Stimulated activated CD4-positive, alpha-beta T cell treated with anti-CD3 and anti-CD28 coated beads, Interleukin-15, amount 100 ng/mL, for 1 hour (primary cell): ENCODE measurements around the gene LAG3.

ENCODE experiments used
- DNase-seq, 2 donors: peaks; one replicate each; pipeline ENCODE4 v3.0.0-alpha.2; 2020; ENCODE audit warnings: low read depth in 1 of 2, low spot score in 1 of 2

LAG3 gene

DNA sequence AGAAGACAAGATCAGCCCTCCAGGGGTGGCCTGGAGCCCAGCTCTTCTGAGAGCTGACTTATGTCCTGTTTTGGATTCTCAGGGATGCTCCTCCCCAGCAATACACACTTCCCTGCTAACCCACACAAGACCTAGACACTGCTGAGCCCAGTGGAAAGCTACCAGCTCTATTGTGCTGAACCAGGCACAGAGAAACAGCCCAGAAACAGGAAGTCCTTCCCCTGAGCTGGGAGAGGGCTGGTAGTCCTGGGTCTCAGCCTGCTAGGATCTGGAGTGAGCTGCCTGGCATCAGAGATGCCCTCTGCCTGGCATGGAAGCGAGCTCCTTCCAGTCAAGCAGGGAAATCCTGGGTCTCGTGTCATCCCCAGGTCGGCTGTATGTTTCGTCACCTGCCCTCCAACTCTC, 1.2 kb upstream of the LAG3 start:
- DNase-seq: no peak

DNA sequence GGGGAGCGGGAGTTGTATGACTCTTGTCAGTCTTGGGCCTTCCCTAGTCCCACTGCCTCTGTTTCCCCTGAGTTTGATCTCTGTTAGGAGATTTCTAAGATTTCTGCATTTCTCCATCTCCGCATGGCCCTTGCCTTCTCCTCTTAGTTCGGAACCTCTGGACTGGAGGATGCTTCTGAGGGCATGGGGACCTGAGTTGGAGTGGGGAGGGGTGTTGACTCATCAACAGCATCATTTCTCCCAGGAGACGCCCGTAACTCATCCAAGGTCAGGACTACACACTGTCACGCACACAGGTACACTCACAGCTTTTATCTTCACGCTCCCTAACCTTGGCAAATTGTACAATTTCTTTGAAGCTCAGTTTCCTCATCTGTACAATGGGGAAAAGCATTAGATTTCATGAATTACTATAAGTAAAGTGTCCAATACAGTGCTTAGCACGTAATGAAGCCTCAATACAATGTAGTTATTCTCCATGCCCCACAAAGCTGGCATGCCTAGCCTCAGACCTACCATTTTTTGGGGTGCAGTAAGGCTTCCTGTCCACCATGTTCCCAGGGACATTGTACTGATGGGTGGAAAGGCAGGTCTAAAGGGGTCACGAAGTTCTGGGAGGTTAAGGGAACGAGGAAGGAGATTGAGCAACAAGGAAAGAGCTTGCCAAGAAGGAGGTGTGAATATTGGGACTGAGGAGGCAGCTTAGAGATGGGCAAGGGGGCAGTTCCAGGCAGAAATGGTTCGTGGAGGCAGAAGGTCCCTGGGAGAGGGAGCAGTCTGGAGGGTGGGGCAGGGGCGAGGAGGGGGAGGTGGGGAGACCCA, 600 bp upstream of the LAG3 start:
- DNase-seq: no peak

DNA sequence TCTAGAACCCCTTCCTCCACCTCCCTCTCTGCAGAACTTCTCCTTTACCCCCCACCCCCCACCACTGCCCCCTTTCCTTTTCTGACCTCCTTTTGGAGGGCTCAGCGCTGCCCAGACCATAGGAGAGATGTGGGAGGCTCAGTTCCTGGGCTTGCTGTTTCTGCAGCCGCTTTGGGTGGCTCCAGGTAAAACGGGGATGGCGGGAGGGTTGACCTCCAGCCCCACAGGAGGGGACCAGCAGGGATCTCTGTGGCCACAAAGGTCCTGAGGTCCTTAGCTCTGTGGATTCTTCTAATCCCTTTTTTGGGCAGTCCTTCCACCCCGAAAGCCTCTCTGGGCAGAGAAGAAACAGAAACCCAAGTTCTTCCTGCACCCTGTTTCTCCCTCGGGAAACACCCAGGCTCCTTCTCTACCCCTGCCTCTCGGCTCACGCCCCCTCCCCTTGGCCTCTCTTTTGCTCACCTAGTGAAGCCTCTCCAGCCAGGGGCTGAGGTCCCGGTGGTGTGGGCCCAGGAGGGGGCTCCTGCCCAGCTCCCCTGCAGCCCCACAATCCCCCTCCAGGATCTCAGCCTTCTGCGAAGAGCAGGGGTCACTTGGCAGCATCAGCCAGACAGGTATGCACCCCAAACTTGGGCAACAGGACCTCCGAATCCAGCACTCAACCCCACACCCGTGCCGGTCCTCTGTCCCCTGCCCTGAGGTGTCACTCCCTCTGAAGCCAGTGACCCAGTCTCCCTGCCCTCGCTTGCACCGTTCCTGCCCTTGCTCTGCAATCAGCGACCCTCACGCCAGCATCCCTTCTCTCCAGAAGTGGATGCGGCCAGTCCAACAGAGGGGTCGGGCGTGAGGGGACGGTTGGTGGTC, 638 bp downstream of the LAG3 start:
- no peak for DNase-seq

DNA sequence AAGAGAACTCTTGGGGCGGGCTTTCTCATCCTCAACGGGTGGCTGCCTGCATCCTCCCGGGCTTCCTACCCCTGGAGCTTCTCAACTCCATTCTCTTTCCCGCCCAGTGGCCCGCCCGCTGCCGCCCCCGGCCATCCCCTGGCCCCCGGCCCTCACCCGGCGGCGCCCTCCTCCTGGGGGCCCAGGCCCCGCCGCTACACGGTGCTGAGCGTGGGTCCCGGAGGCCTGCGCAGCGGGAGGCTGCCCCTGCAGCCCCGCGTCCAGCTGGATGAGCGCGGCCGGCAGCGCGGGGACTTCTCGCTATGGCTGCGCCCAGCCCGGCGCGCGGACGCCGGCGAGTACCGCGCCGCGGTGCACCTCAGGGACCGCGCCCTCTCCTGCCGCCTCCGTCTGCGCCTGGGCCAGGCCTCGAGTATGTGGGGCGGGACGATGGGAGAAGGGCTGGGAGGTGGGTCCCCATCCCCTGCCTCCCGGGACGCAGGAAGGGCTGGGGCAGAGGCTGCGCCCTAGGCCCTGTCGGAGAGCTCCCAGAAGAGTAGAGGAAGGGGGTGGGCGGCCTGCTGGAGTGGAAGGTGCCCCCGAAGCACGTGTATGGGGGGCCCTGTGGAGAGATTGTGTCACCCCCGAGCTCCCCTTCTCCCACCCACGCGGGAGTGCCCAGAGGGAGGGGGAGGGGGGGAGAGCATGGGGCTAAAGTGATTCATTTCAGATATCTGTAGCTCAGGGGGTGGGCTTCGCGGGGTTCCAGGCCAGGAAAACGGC, 1.5 kb downstream of the LAG3 start:
- no peak for DNase-seq

DNA sequence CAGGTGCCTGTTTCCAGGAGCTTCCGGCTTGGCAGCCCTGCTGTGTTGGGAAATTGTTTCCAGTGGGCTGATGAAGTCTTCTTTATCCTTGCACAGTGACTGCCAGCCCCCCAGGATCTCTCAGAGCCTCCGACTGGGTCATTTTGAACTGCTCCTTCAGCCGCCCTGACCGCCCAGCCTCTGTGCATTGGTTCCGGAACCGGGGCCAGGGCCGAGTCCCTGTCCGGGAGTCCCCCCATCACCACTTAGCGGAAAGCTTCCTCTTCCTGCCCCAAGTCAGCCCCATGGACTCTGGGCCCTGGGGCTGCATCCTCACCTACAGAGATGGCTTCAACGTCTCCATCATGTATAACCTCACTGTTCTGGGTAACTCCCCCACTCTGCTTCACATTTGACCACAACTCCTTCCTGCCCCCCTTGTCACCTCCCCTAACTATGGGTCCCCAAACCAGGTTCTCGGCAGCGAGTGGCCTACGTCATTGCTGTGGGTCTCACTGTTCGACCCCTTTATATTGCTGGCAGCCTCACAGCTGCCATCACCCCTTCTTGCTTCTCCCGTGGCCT, 2.3 kb downstream of the LAG3 start:
- no peak for DNase-seq

DNA sequence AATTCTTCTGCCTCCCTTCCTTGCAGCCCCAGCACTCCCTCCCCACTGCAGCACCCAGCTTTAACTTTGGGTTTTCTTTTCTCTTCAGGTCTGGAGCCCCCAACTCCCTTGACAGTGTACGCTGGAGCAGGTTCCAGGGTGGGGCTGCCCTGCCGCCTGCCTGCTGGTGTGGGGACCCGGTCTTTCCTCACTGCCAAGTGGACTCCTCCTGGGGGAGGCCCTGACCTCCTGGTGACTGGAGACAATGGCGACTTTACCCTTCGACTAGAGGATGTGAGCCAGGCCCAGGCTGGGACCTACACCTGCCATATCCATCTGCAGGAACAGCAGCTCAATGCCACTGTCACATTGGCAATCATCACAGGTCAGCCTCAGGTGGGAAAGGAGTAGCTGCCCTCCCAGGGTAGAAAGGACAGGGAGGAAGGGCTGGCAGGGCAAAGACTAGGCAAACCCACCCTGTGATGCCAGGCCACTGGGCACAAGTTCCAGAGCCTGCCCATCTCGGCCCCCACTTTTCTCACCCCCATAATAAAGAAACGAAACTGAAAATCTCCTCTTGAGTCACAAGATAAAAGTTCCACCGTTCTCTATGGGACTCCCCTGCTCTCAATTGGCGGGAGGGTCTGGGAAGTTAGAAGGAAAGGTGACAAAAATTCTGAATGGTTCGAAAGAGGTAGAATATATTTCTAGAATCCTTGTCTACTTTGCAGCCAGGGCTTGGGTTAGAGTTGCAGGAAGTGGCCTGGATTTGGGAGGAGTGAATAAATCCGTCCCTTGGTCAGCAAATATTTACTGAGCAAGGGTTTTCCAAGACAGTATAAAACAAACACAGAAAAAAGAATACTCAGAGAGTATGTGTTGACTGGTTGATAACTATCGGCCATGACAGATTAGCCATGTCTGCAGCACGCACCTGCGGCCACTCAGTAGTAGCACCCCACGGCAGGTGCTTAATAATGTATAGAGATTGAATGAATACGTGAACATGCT, 3.2 kb downstream of the LAG3 start:
- DNase-seq: no peak

DNA sequence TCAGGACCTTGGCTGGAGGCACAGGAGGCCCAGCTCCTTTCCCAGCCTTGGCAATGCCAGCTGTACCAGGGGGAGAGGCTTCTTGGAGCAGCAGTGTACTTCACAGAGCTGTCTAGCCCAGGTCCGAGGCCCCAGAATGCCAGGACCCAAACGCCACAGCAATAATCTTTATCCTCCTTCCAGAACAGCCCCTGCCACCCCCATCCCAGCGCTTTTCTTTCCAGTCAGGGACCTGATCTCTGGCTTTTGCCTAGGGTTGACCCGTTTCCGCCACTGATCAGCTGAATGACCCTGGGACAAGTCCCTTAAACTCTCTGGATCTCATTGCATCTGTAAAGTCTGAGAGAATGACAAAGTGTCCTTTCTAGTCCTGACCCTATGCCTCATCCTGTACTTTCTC, 5.1 kb downstream of the LAG3 start:
- DNase-seq: no peak

DNA sequence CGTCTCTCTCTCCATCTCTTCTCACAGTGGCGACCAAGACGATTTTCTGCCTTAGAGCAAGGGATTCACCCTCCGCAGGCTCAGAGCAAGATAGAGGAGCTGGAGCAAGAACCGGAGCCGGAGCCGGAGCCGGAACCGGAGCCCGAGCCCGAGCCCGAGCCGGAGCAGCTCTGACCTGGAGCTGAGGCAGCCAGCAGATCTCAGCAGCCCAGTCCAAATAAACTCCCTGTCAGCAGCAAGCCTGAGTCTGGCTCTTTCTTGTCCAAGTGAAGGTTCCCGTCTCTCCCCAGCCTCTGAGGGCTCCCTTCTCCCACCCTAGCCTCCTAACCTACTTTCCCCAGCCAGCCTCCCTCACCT, 5.9 kb downstream of the LAG3 start:
- no peak for DNase-seq

DNA sequence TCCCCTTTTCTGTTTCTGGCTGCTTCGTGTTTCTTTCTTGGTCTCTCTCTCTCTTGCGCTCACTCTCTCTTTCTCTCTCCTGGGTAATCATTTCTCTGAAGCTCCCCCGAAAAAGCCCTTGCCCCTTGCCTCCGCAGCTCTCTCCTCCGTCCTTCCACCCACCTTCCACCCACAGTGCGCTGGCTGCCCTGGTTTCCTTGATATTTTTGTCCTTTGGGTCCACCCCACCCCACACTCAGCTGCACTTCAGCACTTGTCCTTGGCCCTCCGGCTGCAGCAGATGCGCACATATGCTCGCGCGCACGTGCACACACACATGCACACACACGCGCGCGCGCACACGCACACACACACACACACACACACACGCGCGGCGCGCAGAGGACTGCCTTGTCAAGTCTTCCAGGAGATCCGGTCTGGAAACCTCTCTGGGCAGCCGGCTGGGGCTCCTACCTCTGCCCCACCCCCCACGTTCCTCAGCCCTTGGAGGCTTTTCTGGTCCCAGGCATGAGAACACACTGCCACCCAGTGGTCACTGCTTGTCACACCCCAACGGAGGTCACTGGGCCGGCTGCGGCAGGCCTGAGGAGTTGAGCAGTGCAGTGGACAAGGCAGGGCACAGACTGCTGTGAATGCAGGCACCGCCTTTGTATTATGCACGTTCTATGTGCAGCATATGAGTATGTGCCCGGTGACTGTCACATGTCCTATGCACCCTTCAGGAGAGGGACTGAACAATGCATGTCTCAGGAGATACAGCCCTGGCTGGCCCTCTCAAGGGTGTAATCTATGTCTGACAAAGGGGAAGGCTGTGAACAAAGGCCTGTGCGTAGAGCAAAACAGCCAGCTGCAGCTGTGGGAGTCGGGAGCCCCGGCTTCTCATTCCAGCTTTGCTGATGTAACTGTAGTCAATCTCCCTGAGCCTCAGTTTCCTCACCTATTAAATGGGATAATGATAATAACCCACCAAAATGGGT, 6.5 kb downstream of the LAG3 start:
- peak; percentile 72 to 73 for DNase-seq

DNA sequence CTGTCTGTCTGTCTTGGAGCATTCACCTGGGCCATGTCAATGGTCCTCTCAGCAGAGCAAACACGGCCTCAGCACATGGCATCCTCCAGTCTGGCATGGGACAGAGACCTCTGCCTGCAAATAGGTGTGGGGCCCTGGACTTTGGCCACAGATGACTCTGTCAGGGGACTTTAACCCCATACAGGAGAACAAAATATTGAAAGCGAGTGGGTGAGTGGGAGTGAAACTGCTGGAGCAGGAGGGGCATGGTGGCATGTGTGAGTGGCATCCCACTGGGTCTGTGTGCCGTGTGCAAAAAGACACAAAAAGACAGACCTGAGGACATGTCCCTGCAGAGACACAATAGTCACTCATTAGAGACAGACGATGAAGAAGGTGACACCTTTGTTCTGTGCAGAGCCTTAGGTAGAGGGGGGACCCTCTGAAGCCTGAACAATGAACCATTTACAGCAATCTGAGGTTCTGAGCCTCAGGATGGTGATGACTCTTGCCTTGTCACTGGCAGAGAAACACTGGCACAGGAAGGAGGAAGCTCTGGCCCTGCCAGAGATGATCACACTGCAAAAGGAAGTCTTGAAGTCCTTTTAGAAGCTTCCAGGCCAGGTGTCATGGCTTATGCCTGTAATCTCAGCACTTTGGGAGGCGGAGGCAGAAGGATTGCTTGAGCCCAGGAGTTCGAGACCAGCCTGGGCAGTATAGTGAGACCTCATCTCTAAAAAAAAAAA, 7.5 kb downstream of the LAG3 start:
- no peak for DNase-seq

DNA sequence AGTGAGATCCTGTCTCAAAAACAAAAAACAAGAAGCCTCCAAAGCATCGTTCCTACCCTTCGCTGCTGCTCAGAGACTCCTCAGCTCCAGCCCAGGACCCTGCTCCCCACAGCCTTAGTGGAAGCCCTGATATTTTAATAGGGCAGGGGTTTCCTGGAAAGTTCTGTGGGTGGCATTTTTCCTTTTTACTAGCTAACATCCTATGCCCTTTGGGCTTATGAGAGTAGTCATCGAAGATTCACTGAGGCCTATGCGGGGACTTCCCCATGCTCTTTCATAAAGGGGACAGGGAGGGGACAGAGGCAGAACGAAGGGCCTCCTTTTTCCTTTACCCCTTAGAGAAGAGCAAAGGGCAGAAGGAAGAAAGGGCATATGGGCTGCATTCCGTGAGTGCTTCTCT, 8.3 kb downstream of the LAG3 start:
- DNase-seq: no peak

DNA sequence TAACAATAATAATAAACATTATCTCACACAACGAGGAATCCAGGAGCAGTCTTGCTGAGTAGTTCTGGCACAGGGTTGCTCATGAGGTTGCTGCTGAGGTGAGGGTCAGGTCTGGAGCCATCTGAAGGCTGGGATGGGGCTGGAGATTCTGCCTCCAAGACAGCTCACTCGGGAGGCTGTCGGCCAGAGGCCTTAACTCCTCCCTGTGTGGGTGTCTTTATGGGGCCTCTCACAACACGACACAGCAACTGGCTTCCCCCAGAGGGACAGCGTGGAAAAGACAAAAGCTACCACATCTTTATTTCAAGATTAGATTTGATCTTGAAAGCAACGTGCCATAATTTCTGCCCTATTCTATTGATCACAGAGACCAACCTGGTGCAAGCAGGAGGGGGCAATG, 9.8 kb downstream of the LAG3 start:
- DNase-seq: no peak

DNA sequence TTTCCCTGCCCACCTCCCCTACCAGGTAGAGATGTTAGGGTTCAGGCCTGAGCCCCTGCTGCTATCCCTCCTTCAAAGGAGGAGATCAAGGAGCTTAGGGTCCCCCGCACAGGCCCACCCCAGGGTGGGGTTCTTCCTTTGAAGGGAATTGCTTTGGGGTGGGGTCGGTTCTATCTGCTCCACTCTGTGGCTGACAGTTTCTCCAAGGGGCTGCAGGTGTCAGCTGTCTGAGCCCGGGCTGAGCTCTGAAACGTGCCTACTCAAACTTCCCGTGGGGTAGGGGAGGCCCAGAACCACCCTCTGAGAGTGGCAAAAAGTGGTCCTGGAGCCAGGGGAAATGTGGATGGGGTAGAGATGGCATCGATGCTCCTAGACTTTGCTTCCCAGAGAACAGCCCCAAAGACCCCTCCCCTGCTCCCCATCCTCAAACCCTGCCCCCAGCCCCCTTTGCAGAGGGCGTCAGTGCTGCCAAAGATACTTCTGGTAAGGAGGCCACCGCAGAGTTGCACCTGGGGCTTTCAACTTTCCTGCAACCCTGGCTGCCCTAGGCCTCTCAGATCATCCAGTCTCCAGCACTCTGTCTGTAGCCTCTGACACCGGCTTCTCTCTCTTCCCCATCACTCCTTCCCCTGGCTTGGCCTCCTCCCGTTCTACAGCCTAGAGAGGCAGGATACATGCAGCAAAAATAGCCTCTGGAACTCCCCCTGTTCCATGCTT, 10.7 kb downstream of the LAG3 start:
- no peak for DNase-seq

DNA sequence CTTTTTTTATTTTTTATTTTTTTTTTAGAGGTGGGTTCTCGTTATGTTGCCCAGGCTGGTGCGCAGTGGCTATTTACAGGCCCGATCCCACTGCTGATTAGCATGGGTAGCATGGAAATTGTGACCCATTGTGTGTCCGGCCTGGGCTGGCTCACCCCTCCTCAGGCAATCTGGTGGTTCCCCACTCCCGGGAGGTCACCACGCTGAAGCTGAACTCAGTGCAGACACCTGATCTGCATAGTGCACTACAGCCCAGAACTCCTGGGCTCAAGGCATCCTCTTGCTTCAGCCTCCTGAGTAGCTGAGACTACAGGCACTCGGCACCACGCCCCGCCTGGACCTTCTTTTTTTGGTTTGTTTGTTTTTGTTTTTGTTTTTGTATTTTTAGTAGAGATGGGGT, 11.5 kb downstream of the LAG3 start:
- DNase-seq: no peak

DNA sequence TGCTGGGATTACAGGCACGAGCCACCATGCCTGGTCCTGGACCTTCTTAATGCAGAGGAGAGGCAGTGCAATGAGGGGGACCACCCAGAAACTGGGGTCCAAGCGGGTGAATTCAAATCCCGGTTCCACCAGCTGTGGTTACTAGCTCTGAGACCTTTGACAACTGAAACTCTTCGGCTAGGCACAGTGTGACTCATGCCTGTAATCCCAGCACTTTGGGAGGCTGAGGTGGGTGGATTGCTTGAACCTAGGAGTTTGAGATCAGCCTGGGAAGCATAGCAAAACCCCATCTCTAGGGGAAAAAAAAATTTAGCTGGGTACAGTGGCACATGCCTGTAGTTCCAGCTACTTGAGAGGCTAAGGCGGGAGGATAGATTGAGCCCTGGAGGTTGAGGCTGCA, 12.0 kb downstream of the LAG3 start:
- DNase-seq: no peak

DNA sequence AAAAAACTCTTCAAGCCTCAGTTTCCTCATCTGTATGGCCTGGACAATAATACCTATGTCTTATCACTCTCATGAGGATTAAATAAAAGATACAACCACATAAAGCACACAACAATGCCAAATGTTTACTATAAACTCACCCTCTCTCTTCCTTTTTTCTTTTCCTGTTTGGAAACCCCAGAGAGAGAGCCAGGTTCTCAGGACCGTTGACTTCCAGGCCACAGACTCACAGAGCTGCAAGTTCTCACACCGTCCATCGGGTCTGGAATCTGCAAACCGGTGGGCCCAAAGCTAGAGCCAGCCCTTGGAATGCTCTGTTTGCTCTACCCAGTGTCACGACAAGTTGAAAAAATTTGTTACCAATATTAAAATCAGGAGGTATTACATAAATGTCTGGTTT, 12.4 kb downstream of the LAG3 start:
- no peak for DNase-seq

DNA sequence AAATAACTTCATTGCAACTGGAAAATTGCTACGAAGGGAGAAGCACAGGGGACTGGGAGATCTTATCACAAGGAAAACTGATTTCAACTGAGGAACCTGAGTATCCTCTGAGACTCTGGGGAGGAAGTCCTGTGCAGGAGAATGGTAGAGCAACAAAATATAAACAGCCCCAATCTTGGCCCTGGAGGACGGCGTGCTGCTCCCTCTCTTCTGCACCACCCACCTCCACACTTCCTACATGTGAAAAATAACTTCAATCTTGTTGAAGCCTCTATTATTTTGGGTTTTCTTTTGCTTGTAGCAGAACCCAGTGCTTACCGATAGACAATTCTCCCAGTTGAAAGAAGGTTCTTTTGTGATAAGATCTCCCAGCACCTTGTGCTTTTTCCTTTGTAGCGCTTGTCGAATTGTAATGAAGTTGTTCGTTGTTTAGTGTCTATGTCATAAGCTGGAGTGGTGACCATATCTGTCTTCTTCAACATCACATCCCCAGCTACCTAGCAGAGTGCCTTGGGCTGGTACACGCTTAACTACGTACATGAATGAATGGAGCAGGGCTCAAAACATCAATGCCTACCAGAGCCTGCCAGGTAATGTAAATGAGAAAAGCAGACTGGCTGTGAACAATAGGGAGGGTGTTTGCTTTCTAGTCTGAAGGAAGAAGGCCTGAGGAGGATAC, 14.2 kb downstream of the LAG3 start:
- DNase-seq: no peak
